ENCODE results near the gene PHYH.

DNA sequence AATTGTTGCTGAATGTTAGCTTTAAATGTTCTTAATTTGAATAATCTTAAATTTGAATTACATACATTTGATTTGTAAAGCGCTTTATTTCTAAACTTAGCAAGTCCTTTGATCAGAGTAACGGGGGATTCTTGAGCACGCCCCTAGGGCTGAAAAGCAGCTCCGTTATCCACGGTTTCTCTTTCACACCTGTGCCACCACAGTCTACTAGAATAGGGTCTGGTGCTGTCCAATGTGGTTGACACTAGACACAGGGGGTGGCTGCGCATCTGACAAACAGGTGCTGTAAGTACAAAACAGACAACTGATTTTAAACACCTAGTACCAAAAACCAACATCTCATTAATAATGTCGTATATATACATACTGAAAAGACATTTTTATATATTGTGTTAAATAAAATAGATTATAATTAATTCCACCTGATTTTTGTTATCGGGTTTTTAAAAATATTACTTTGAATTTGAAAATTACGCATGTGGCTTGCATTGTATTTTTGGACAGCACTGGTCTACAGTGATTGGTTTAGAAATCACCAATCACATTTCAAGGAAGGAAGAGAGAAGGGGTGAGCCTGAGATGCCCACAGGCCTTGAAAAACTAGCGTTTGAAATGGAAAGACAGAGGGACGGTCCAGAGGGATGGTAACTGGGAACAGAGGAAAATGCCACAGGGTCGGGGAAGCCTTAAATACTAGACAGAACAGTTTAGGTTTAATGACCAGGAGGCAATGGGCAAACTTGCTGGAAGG, 40.9 kb upstream of the PHYH start:
- no peak for TF ChIP-seq EZH2phosphoT487 (IDR thresholded peaks at IDR 0.05; ENCODE audit: borderline replicate concordance, low read depth, low read length)
- TF ChIP-seq, protein P1, sequence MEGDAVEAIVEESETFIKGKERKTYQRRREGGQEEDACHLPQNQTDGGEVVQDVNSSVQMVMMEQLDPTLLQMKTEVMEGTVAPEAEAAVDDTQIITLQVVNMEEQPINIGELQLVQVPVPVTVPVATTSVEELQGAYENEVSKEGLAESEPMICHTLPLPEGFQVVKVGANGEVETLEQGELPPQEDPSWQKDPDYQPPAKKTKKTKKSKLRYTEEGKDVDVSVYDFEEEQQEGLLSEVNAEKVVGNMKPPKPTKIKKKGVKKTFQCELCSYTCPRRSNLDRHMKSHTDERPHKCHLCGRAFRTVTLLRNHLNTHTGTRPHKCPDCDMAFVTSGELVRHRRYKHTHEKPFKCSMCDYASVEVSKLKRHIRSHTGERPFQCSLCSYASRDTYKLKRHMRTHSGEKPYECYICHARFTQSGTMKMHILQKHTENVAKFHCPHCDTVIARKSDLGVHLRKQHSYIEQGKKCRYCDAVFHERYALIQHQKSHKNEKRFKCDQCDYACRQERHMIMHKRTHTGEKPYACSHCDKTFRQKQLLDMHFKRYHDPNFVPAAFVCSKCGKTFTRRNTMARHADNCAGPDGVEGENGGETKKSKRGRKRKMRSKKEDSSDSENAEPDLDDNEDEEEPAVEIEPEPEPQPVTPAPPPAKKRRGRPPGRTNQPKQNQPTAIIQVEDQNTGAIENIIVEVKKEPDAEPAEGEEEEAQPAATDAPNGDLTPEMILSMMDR (conservative IDR thresholded peaks at IDR 0.05; ENCODE audit: low read length), result no peak

Data from OCI-LY7 (cell line).